ENCODE data around the gene RNASEH1.

- no peak for TF ChIP-seq CTCF (IDR thresholded peaks at IDR 0.05)
- no peak for TF ChIP-seq ZFX (IDR thresholded peaks at IDR 0.05; ENCODE audit: borderline replicate concordance)
Measured at GRCh38 chr2:3503483-3503882, 54.6 kb downstream of the RNASEH1 start.
